Prostate gland (tissue), 2 donors: Measurements from ENCODE around the gene C10orf90.

Experiments
- POLR2A ChIP-seq: fragments of 450-650 bp; IDR thresholded peaks from one replicate; pipeline ENCODE4 v1.6.1; 2016; ENCODE audit warnings: antibody characterized with exemption, mild to moderate bottlenecking
- POLR2AphosphoS5 ChIP-seq: sonication (generic); formaldehyde crosslinking; IDR thresholded peaks from one replicate; pipeline ENCODE4 v1.6.1; 2017; ENCODE audit warnings: antibody characterized with exemption
- TF ChIP-seq, protein P1 (sequence below), 4 experiments: fragments of 200-600 bp in 2 of 4; fragments of 450-650 bp in 2 of 4; sonication (generic) in 2 of 4; IDR thresholded peaks; 1 replicate in 3 of 4; 2 replicates in 1 of 4; pipeline ENCODE4 v1.5.1; 2016 to 2019; ENCODE audit warnings: antibody characterized with exemption in 4 of 4, mild to moderate bottlenecking in 2 of 4, moderate library complexity in 2 of 4

DNA sequence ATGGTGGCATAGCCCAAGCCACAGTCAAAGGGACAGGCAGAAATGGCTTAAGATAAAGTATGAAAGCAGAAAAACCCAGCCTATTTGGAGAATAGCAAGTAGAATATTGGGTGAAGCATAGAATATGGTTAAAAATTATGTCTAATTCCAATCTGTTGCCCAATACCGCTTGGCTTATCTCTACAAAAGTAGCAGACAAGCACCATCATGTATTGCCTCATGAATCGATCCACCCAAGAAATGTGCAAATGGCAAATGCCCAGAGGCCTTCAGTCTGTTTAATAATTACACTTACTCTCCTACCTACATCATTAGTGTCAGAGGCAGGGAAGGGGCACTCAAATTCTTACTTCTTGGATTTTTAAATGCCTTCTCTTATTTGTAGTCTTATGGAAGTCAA, 151.3 kb downstream of the C10orf90 start:
- TF ChIP-seq, protein P1, sequence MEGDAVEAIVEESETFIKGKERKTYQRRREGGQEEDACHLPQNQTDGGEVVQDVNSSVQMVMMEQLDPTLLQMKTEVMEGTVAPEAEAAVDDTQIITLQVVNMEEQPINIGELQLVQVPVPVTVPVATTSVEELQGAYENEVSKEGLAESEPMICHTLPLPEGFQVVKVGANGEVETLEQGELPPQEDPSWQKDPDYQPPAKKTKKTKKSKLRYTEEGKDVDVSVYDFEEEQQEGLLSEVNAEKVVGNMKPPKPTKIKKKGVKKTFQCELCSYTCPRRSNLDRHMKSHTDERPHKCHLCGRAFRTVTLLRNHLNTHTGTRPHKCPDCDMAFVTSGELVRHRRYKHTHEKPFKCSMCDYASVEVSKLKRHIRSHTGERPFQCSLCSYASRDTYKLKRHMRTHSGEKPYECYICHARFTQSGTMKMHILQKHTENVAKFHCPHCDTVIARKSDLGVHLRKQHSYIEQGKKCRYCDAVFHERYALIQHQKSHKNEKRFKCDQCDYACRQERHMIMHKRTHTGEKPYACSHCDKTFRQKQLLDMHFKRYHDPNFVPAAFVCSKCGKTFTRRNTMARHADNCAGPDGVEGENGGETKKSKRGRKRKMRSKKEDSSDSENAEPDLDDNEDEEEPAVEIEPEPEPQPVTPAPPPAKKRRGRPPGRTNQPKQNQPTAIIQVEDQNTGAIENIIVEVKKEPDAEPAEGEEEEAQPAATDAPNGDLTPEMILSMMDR (IDR thresholded peaks at IDR 0.05), result no peak
- no peak for TF ChIP-seq POLR2AphosphoS5
- no peak for TF ChIP-seq POLR2A
